Measurements from ENCODE around the gene PKIG. TPM values are rescaled to one million over a fixed set of nuclear protein-coding genes. Genes with fewer than 3 reads are reported as not detected.

The PKIG gene
- total RNA-seq, 4 donors from 2014 or later = 305 to 398 (median 357) TPM

GRCh38 chr20:44601801-44602204, 19.4 kb downstream of the PKIG start:
- Histone ChIP-seq H3K4me3 (no peak overlapping the region), H3K36me3 (peaks cover 0 to 8% (median 1%) of the 10 kb centered on the region in 4 donors), H3K9me3 (no peaks in the 10 kb centered on the region), H3K4me1 (peaks cover 75 to 82% (median 80%) of the 10 kb centered on the region in 4 donors), H3K27ac (replicated peaks in 1 of 4) (peak overlapping the region; percentile 88 to 93 (median 90)), H3K27me3 (no peaks in the 10 kb centered on the region)
- no peak for TF ChIP-seq CTCF (IDR thresholded peaks at IDR 0.05)
- TF ChIP-seq POLR2A (IDR thresholded peaks at IDR 0.05; ENCODE audit: low read depth) = no peak
- peak; percentile 64 to 70 for TF ChIP-seq POLR2AphosphoS5 (IDR thresholded peaks at IDR 0.05)
- TF ChIP-seq EP300 (IDR thresholded peaks at IDR 0.05) = peak; percentile 13
- no peak for DNase-seq (ENCODE audit: extremely low spot score)
- WGBS = 0% methylated on average over 1 of the region's 1 CpG
- intact Hi-C loops (cut with DNase I) = loop anchor here (10.0 kb wide), 1 partner anchor 387 kb away; the partner anchor contains the start of gene OSER1

GRCh38 chr20:44603327-44603726, 20.9 kb downstream of the PKIG start:
- WGBS = 91% methylated on average over 8 of the region's 8 CpGs
- peaks cover 62 to 69% (median 66%) of the 10 kb centered on the region in 4 donors for H3K4me1 ChIP-seq
- H3K27ac ChIP-seq (replicated peaks in 1 of 4) = peak overlapping the region; percentile 88 to 93 (median 90)
- no peaks in the 10 kb centered on the region for H3K27me3 ChIP-seq
- no peaks in the 10 kb centered on the region for H3K9me3 ChIP-seq
- intact Hi-C loops (cut with DNase I) = loop anchor here (10.0 kb wide), 1 partner anchor 389 kb away; the partner anchor contains the start of gene OSER1
- DNase-seq (ENCODE audit: extremely low spot score) = no peak
- TF ChIP-seq POLR2AphosphoS5 (IDR thresholded peaks at IDR 0.05) (no peak), CTCF (IDR thresholded peaks at IDR 0.05) (no peak), EP300 (IDR thresholded peaks at IDR 0.05) (no peak)
- H3K36me3 ChIP-seq = peaks cover 0 to 8% (median 1%) of the 10 kb centered on the region in 4 donors
- H3K4me3 ChIP-seq = no peak overlapping the region

GRCh38 chr20:44606725-44607441, 24.5 kb downstream of the PKIG start:
- 91% methylated on average over 5 of the region's 5 CpGs for WGBS
- H3K27me3 ChIP-seq = no peaks in the 10 kb centered on the region
- no peaks in the 10 kb centered on the region for H3K9me3 ChIP-seq
- TF ChIP-seq POLR2AphosphoS5 (IDR thresholded peaks at IDR 0.05) = no peak
- TF ChIP-seq EP300 (IDR thresholded peaks at IDR 0.05) = no peak
- no peak for TF ChIP-seq POLR2A (IDR thresholded peaks at IDR 0.05; ENCODE audit: low read depth)
- TF ChIP-seq CTCF (IDR thresholded peaks at IDR 0.05) = no peak
- intact Hi-C loops (cut with DNase I) = loop anchor here (10.0 kb wide), 1 partner anchor 392 kb away; the partner anchor contains the start of gene OSER1
- H3K27ac ChIP-seq (replicated peaks in 1 of 4) = peak overlapping the region; percentile 1 to 54 (median 16)
- no peak for DNase-seq (ENCODE audit: extremely low spot score)
- peaks cover 0 to 8% (median 1%) of the 10 kb centered on the region in 4 donors for H3K36me3 ChIP-seq
- H3K4me3 ChIP-seq = no peak overlapping the region
- peaks cover 57 to 65% (median 62%) of the 10 kb centered on the region in 4 donors for H3K4me1 ChIP-seq

GRCh38 chr20:44609006-44609515, 26.7 kb downstream of the PKIG start:
- Histone ChIP-seq H3K27me3 (no peaks in the 10 kb centered on the region), H3K4me1 (peaks cover 39 to 61% (median 56%) of the 10 kb centered on the region in 4 donors), H3K4me3 (peak overlapping the region; percentile 29 to 53 (median 43)), H3K36me3 (peaks cover 0 to 19% (median 6%) of the 10 kb centered on the region in 4 donors), H3K27ac (replicated peaks in 1 of 4) (peak overlapping the region; percentile 84 to 92 (median 88)), H3K9me3 (no peaks in the 10 kb centered on the region)
- no peak for DNase-seq (ENCODE audit: extremely low spot score)
- no peak for TF ChIP-seq CTCF (IDR thresholded peaks at IDR 0.05)
- WGBS = 40% methylated on average over 9 of the region's 9 CpGs
- intact Hi-C loops (cut with DNase I) = loop anchor here (10.0 kb wide), 1 partner anchor 394 kb away; the partner anchor contains the start of gene OSER1

All from esophagus muscularis mucosa (tissue), 4 donors.